Measurements from ENCODE around the gene PLCH2. TPM values are rescaled to one million over a fixed set of nuclear protein-coding genes. Genes with fewer than 3 reads are reported as not detected.

PLCH2 gene
- total and polyA plus RNA-seq, 2 donors (not counting 1 experiment from before 2014, with no cell fraction given): 20.0 to 34.9 TPM

GRCh38 chr1:2503554-2504224 is 27.6 kb downstream of the PLCH2 start:
- no peak overlapping the region for H3K9ac ChIP-seq (ENCODE audit: low read length)
- H3K9me3 Mint-ChIP-seq (ENCODE audit: insufficient read depth): no peaks in the 10 kb centered on the region
- H3K4me1 ChIP-seq (ENCODE audit: control insufficient read depth in 2 of 2, insufficient read depth in 2 of 2, low read length in 2 of 2): peaks cover 24 to 30% of the 10 kb centered on the region in 2 donors
- no peaks in the 10 kb centered on the region for H3K79me2 ChIP-seq (ENCODE audit: control insufficient read depth, insufficient read depth, low read length)
- peaks cover 30% of the 10 kb centered on the region for H4K20me1 ChIP-seq (ENCODE audit: control insufficient read depth, insufficient read depth, low read length, poor library complexity, severe bottlenecking)
- TF ChIP-seq CTCF (IDR thresholded peaks at IDR 0.05): no peak
- CTCF ChIA-PET: no interaction called here
- H3K4me1 Mint-ChIP-seq: peaks cover 21% of the 10 kb centered on the region
- ATAC-seq (ENCODE audit: low read depth) (no peak), DNase-seq (no peak)
- H3K27ac ChIP-seq (ENCODE audit: low read length in 2 of 2): no peak overlapping the region
- H3K27me3 ChIP-seq (replicated peaks in 1 of 4; ENCODE audit: control extremely low read depth in 1 of 4, control insufficient read depth in 3 of 4, insufficient read depth in 4 of 4, low read length in 3 of 4): no peaks in the 10 kb centered on the region
- H3K27me3 Mint-ChIP-seq: no peaks in the 10 kb centered on the region
- H3K4me2 ChIP-seq (replicated peaks; ENCODE audit: low read depth, low read length, poor library complexity, severe bottlenecking): no peak overlapping the region
- no peak overlapping the region for H3K27ac Mint-ChIP-seq
- peaks cover 0 to 4% of the 10 kb centered on the region in 2 experiments for H3K36me3 ChIP-seq (replicated peaks in 1 of 2; ENCODE audit: control extremely low read depth in 1 of 2, control insufficient read depth in 1 of 2, extremely low read depth in 1 of 2, insufficient read depth in 2 of 2, low read length in 1 of 2)
- H3K4me3 Mint-ChIP-seq: no peak overlapping the region
- WGBS (ENCODE audit: insufficient coverage): 69% methylated on average over 35 of the region's 42 CpGs
- no peak overlapping the region for H2AFZ ChIP-seq (ENCODE audit: insufficient read depth, low read depth, low read length, poor library complexity, severe bottlenecking)
- intact Hi-C loops (cut with micrococcal nuclease): no loop called here
- no peaks in the 10 kb centered on the region for H3K9me3 ChIP-seq (ENCODE audit: control extremely low read depth in 1 of 3, control insufficient read depth in 2 of 3, insufficient read depth in 1 of 3, low read length in 2 of 3)
- no peak overlapping the region for H3K4me3 ChIP-seq (ENCODE audit: control extremely low read depth in 1 of 5, extremely low read depth in 1 of 5, insufficient read depth in 1 of 5, low read depth in 2 of 5, low read length in 4 of 5)
- POLR2A ChIA-PET: no interaction called here

- H3K4me1 Mint-ChIP-seq: peaks cover 17% of the 10 kb centered on the region
- peaks cover 17 to 23% of the 10 kb centered on the region in 2 donors for H3K4me1 ChIP-seq (ENCODE audit: control insufficient read depth in 2 of 2, insufficient read depth in 2 of 2, low read length in 2 of 2)
- no peak overlapping the region for H3K27ac Mint-ChIP-seq
- peaks cover 30% of the 10 kb centered on the region for H4K20me1 ChIP-seq (ENCODE audit: control insufficient read depth, insufficient read depth, low read length, poor library complexity, severe bottlenecking)
- no peak overlapping the region for H2AFZ ChIP-seq (ENCODE audit: insufficient read depth, low read depth, low read length, poor library complexity, severe bottlenecking)
- ChIA-PET POLR2A (no interaction called here), CTCF (no interaction called here)
- ATAC-seq (ENCODE audit: low read depth) (no peak), DNase-seq (no peak)
- H3K9ac ChIP-seq (ENCODE audit: low read length): no peak overlapping the region
- intact Hi-C loops (cut with micrococcal nuclease): no loop called here
- no peaks in the 10 kb centered on the region for H3K9me3 Mint-ChIP-seq (ENCODE audit: insufficient read depth)
- no peak overlapping the region for H3K27ac ChIP-seq (ENCODE audit: low read length in 2 of 2)
- no peak overlapping the region for H3K4me3 Mint-ChIP-seq
- no peak overlapping the region for H3K4me2 ChIP-seq (replicated peaks; ENCODE audit: low read depth, low read length, poor library complexity, severe bottlenecking)
- H3K36me3 ChIP-seq (replicated peaks in 1 of 2; ENCODE audit: control extremely low read depth in 1 of 2, control insufficient read depth in 1 of 2, extremely low read depth in 1 of 2, insufficient read depth in 2 of 2, low read length in 1 of 2): peaks cover 0 to 8% of the 10 kb centered on the region in 2 experiments
- no peaks in the 10 kb centered on the region for H3K9me3 ChIP-seq (ENCODE audit: control extremely low read depth in 1 of 3, control insufficient read depth in 2 of 3, insufficient read depth in 1 of 3, low read length in 2 of 3)
- 85% methylated on average over 33 of the region's 36 CpGs for WGBS (ENCODE audit: insufficient coverage)
- no peaks in the 10 kb centered on the region for H3K27me3 Mint-ChIP-seq
- TF ChIP-seq EZH2 (IDR thresholded peaks at IDR 0.05; ENCODE audit: borderline replicate concordance, insufficient read depth, low read depth, low read length, poor library complexity, severe bottlenecking) (no peak), CTCF (IDR thresholded peaks at IDR 0.05) (no peak)
- H3K27me3 ChIP-seq (replicated peaks in 1 of 4; ENCODE audit: control extremely low read depth in 1 of 4, control insufficient read depth in 3 of 4, insufficient read depth in 4 of 4, low read length in 3 of 4): no peaks in the 10 kb centered on the region
- H3K4me3 ChIP-seq (ENCODE audit: control extremely low read depth in 1 of 5, extremely low read depth in 1 of 5, insufficient read depth in 1 of 5, low read depth in 2 of 5, low read length in 4 of 5): no peak overlapping the region
- H3K79me2 ChIP-seq (ENCODE audit: control insufficient read depth, insufficient read depth, low read length): no peaks in the 10 kb centered on the region
Measured at GRCh38 chr1:2504225-2504948, 28.3 kb downstream of the PLCH2 start.

All from B cell (primary cell).